GM12865 (cell line): ENCODE data around the gene BPIFB3.

Experiments
- DNase-seq: peaks from one replicate; pipeline ENCODE4 v3.0.0; 2010; ENCODE audit warnings: low read depth
- H3K4me3 ChIP-seq: 2 replicates; pipeline ENCODE4 v1.5.1; 2011; ENCODE audit warnings: mild to moderate bottlenecking, low read depth, low read length, control low read depth
- CTCF ChIP-seq: IDR thresholded peaks from 2 replicates; pipeline ENCODE4 v1.5.1; 2011; ENCODE audit warnings: low read length, control low read depth, low read depth, inconsistent platforms; ENCODE audit not compliant: insufficient read depth; ENCODE audit errors: missing control alignments

BPIFB3 gene

DNA sequence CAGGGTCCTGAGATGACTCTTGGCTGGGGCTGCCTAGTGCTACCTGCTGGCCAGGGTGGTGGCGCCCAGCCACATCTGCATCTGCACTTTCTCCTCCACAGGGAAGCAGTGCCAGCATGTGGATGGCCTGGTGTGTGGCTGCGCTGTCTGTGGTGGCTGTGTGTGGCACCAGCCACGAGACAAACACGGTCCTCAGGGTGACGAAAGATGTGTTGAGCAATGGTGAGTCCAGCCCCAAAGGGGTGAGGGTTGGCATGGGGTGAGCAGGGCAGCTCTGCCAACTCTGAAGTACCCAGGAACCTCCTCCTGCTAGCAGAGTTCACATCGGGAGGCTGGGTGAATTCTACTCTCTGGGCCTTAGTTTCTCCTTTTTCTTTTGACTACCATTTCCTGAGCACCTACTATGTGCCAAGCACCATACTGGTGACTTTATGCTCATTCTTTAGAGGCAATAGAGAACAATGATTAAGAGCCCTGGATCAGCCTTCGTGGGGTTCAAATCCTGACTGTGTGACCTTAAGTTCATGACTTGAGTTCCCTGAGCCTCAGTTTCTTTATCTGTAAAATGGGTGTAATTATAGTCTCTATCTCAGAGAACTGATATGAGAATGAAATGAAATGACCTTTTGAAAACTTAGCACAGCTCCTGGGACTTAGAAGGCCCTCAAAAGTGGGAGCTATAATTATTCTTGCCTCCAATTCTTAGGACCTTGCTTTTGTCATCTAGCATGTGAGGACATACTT, 27.9 kb downstream of the BPIFB3 start:
- DNase-seq = no peak
- TF ChIP-seq CTCF = no peak
- no peak overlapping the region for H3K4me3 ChIP-seq

DNA sequence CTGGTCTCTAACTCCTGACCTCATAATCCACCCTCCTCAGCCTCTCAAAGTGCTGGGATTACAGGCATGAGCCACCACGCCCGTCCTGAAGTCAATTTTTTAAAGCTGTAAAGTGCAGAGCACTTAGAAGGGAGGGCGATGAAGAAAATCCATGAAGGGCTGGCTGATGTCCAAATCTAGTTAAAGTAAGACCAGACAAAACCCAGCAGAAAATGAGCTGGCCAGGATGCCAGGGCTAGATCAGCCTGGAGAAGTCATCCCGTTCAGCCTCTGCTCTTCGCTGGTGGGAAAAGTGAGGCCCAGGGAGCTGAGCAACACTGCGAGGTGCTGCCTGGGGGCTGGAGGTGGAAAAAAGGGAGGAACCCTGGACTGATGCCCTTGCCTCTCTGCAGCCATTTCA, 28.8 kb downstream of the BPIFB3 start:
- TF ChIP-seq CTCF = no peak
- H3K4me3 ChIP-seq = no peak overlapping the region
- DNase-seq = no peak

DNA sequence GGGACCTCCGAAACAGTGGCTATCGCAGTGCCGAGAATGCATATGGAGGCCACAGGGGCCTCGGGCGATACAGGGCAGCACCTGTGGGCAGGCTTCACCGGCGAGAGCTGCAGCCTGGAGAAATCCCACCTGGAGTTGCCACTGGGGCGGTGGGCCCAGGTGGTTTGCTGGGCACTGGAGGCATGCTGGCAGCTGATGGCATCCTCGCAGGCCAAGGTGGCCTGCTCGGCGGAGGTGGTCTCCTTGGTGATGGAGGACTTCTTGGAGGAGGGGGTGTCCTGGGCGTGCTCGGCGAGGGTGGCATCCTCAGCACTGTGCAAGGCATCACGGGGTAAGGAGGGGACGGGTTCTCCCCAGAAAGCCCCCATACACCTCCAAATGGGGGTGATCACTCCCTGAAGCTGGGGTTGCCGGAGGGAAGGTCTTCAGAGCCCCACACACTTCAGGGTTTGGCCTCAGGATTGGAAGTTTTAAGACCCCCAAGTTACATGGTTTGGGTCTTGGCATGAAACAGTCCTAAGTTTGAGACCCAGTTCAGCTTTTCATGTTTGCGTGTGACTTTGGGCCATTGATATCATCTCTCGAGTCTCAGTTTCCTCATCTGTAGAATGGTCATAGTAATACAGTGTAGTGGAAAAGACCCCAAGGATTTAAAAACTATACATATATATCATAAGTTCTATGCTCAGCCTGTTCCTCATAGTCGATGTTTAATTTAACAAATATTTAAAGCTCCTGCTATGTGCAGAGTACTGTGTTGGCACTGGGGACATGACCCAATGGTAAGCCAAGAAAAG, 30.0 kb downstream of the BPIFB3 start:
- no peak for TF ChIP-seq CTCF
- no peak overlapping the region for H3K4me3 ChIP-seq
- DNase-seq = no peak

DNA sequence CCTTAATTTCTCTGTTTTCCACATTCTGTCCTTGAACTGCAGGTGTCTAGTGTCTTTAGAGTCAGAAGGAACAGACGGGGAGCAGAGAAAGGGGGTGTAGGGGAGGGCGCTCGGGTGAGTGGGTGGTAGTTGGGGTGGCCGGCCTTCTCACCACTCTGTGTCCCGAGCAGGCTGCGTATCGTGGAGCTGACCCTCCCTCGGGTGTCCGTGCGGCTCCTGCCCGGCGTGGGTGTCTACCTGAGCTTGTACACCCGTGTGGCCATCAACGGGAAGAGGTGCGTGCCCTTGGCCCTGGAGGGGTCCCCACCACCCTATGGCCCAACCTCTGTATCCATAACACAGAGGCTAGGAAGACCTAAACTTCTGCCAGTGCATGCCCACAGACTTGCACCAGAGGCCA, 31.0 kb downstream of the BPIFB3 start:
- TF ChIP-seq CTCF = no peak
- no peak overlapping the region for H3K4me3 ChIP-seq
- DNase-seq = no peak

GRCh38 chr20:33086052-33086722, 32.5 kb downstream of the BPIFB3 start:
- TF ChIP-seq CTCF = no peak
- H3K4me3 ChIP-seq = no peak overlapping the region
- no peak for DNase-seq

DNA sequence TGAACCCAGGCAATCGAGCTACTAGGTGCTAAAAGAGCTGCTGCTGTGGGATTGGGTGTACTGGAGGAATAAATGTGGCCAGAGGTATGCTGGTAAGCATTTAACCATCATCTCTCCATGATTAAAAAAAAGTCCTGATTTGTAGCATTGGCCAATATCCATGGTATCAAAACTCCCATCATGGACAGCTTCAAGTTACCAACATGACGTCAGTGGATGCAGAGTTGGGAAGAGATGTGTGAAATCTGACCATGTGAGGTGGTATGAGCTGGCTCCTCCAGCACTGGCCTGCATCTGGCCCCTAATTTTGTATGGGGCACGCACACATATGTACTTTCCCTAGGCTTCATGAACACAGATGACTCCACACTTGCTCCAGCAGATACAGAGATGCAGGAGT, 37.4 kb downstream of the BPIFB3 start:
- DNase-seq = no peak
- TF ChIP-seq CTCF = no peak

More for the DNA sequence above, 37.4 kb downstream of the BPIFB3 start:
- H3K4me3 ChIP-seq = no peak overlapping the region
